Sigmoid colon (tissue), 7 donors: Measurements from ENCODE around the gene PCDHB6. TPM values are rescaled to one million over a fixed set of nuclear protein-coding genes. Genes with fewer than 3 reads are reported as not detected.
"Not testable (repeated sequence)": the region's sequence is repeated elsewhere in the genome, so short reads cannot be mapped to it uniquely, and the experiment has no call there.

Experiments
- DNase-seq: peaks from one replicate; pipeline ENCODE4 v3.0.0-alpha.2; 2019
- H3K27ac ChIP-seq, 4 donors: fragments of 200-600 bp; sonication (generic); one replicate each; pipeline ENCODE4 v1.5.1; 2016 to 2019; ENCODE audit warnings: mild to moderate bottlenecking in 1 of 4
- H3K27me3 ChIP-seq, 3 donors: fragments of 200-600 bp; sonication (generic); one replicate each; pipeline ENCODE4 v1.5.1; 2019; ENCODE audit warnings: mild to moderate bottlenecking in 1 of 3
- H3K36me3 ChIP-seq, 4 donors: fragments of 200-600 bp; sonication (generic); one replicate each; pipeline ENCODE4 v1.5.1; 2016 to 2019
- H3K4me1 ChIP-seq, 4 donors: fragments of 200-600 bp; sonication (generic); one replicate each; pipeline ENCODE4 v1.5.1; 2017 to 2019
- H3K4me3 ChIP-seq, 4 donors: fragments of 200-600 bp; sonication (generic); one replicate each; pipeline ENCODE4 v1.5.1; 2017 to 2019; ENCODE audit warnings: mild to moderate bottlenecking in 2 of 4, moderate library complexity in 1 of 4
- H3K9me3 ChIP-seq, 4 donors: fragments of 200-600 bp in 3 of 4; sonication (generic) in 3 of 4; one replicate each; pipeline versions ENCODE4 v1.5.1 to v1.6.1; 2013 to 2019
- CTCF ChIP-seq, 4 experiments: fragments of 450-650 bp in 3 of 4; fragments of 200-600 bp in 1 of 4; IDR thresholded peaks; one replicate each; pipeline ENCODE4 v1.5.1; 2016 to 2019; ENCODE audit warnings: antibody characterized with exemption in 4 of 4, mild to moderate bottlenecking in 3 of 4, moderate library complexity in 2 of 4
- EP300 ChIP-seq, 4 donors: sonication (generic); formaldehyde crosslinking; IDR thresholded peaks; one replicate each; pipeline ENCODE4 v1.6.1; 2017; ENCODE audit warnings: antibody characterized with exemption in 4 of 4
- POLR2A ChIP-seq, 2 donors: fragments of 450-650 bp; IDR thresholded peaks; one replicate each; pipeline ENCODE4 v1.6.1; 2016; ENCODE audit warnings: antibody characterized with exemption in 2 of 2, mild to moderate bottlenecking in 2 of 2, moderate library complexity in 2 of 2
- POLR2AphosphoS5 ChIP-seq, 4 donors: sonication (generic); formaldehyde crosslinking; IDR thresholded peaks; one replicate each; pipeline ENCODE4 v1.6.1; 2017; ENCODE audit warnings: antibody characterized with exemption in 4 of 4
- WGBS, 2 donors: extraction: QIAGEN DNeasy Blood & Tissue Kit; methylation state at CpG; one replicate each; pipeline ENCODE4 v1.1.7; 2013; 5-methylcytosine and 5-hydroxymethylcytosine counted together
- intact Hi-C: fragments of 100-400 bp; cut with DNase I; formaldehyde crosslinking; loops from one replicate; pipeline ENCODE4 v1.15.1; 2023
- polyA plus RNA-seq, 3 donors: library from polyadenylated mRNA; stranded (reverse); fragments of 200-250 nt; gene quantifications; one replicate each; pipeline ENCODE4 v1.2.3, GENCODE V29; 2013
- total RNA-seq, 4 donors: library from RNA; depleted of rRNA; stranded (reverse); fragments of >200 nt; gene quantifications; one replicate each; pipeline ENCODE4 v1.1.0, GENCODE V29; 2016
- donor health status: healthy with polysubstance abuse.
- donor health status: Bipolar disorder and iron deficiency.
- donor health status: healthy.

PCDHB6 gene
- total and polyA plus RNA-seq, 7 donors: 0.12 to 2.3 (median 1.4) TPM; not detected in 2

- H3K36me3 ChIP-seq: no peaks in the 10 kb centered on the region
- DNase-seq: no peak
- peaks cover 0 to 34% (median 4%) of the 10 kb centered on the region in 3 donors for H3K27me3 ChIP-seq
- intact Hi-C loops: no loop called here
- 33 to 46% methylated on average over 20 of the region's 20 CpGs for WGBS, 2 donors
- no peak within 1 kb of the TSS for H3K27ac ChIP-seq
- peaks cover 8 to 36% (median 17%) of the 10 kb centered on the region in 4 donors for H3K9me3 ChIP-seq
- peak in 1 of 4 experiments; percentile 23 for TF ChIP-seq CTCF (IDR thresholded peaks at IDR 0.05)
- TF ChIP-seq EP300 (IDR thresholded peaks at IDR 0.05): no peak
- no peaks in the 10 kb centered on the region for H3K4me1 ChIP-seq
- H3K4me3 ChIP-seq: peak within 1 kb of the TSS in 3 of 4 donors; percentile 2 to 23 (median 12)
Measured at GRCh38 chr5:141172381-141173204, 22.7 kb downstream of the PCDHB6 start, which contains the start of gene PCDHB7. PCDHB7 (plus strand) TSS chr5:141172644; CDS start chr5:141172836, 192 bp downstream.

- intact Hi-C loops, H3K36me3 ChIP-seq, H3K4me1 ChIP-seq, DNase-seq, H3K27ac ChIP-seq, H3K4me3 ChIP-seq: not testable (repeated sequence)
- WGBS, 2 donors: 50 to 76% methylated on average over 79 of the region's 79 CpGs
- peaks cover 0 to 49% (median 4%) of the 10 kb centered on the region in 3 donors for H3K27me3 ChIP-seq
- H3K9me3 ChIP-seq: peaks cover 14 to 50% (median 20%) of the 10 kb centered on the region in 4 donors
Measured at GRCh38 chr5:141174291-141175104, 24.6 kb downstream of the PCDHB6 start.

- TF ChIP-seq EP300 (IDR thresholded peaks at IDR 0.05): no peak
- peak in 1 of 2 donors; percentile 9 for TF ChIP-seq POLR2A (IDR thresholded peaks at IDR 0.05)
- DNase-seq: no peak
- no peak overlapping the region for H3K4me3 ChIP-seq
- H3K36me3 ChIP-seq: no peaks in the 10 kb centered on the region
- H3K27ac ChIP-seq: no peak overlapping the region
- intact Hi-C loops: no loop called here
- WGBS, 2 donors: 65 to 79% methylated on average over 1 of the region's 1 CpG
- peaks cover 4 to 57% (median 4%) of the 10 kb centered on the region in 3 donors for H3K27me3 ChIP-seq
- H3K9me3 ChIP-seq: peaks cover 14 to 50% (median 20%) of the 10 kb centered on the region in 4 donors
- H3K4me1 ChIP-seq: no peaks in the 10 kb centered on the region
Measured at GRCh38 chr5:141175933-141176332, 26.1 kb downstream of the PCDHB6 start.

GRCh38 chr5:141177577-141178191, 27.8 kb downstream of the PCDHB6 start, which contains the start of gene PCDHB8:
PCDHB8 (plus strand) TSS chr5:141177790; CDS start chr5:141178035, 245 bp downstream.
- DNase-seq, H3K4me3 ChIP-seq, intact Hi-C loops, H3K27ac ChIP-seq, H3K4me1 ChIP-seq, H3K36me3 ChIP-seq: not testable (repeated sequence)
- WGBS, 2 donors: 26 to 51% methylated on average over 15 to 16 of the region's 18 CpGs
- Histone ChIP-seq H3K27me3 (peaks cover 4 to 57% (median 4%) of the 10 kb centered on the region in 3 donors), H3K9me3 (peaks cover 12 to 58% (median 20%) of the 10 kb centered on the region in 4 donors)

- Histone ChIP-seq H3K9me3 (peaks cover 3 to 53% (median 23%) of the 10 kb centered on the region in 4 donors), H3K27me3 (peaks cover 4 to 68% (median 4%) of the 10 kb centered on the region in 3 donors)
- DNase-seq, H3K27ac ChIP-seq, H3K36me3 ChIP-seq, intact Hi-C loops, H3K4me1 ChIP-seq, H3K4me3 ChIP-seq: not testable (repeated sequence)
- 47 to 78% methylated on average over 35 of the region's 39 CpGs for whole genome bisulfite sequencing, 2 donors
Measured at GRCh38 chr5:141179371-141179770, 29.5 kb downstream of the PCDHB6 start.

GRCh38 chr5:141179876-141180275, 30.0 kb downstream of the PCDHB6 start:
- H3K4me3 ChIP-seq, H3K27ac ChIP-seq, H3K36me3 ChIP-seq, DNase-seq, intact Hi-C loops, H3K4me1 ChIP-seq: not testable (repeated sequence)
- 43 to 68% methylated on average over 27 to 32 of the region's 32 CpGs for WGBS, 2 donors
- H3K27me3 ChIP-seq: peaks cover 4 to 68% (median 4%) of the 10 kb centered on the region in 3 donors
- H3K9me3 ChIP-seq: peaks cover 3 to 55% (median 21%) of the 10 kb centered on the region in 4 donors

- Histone ChIP-seq H3K4me3 (no peak overlapping the region), H3K27me3 (peaks cover 4 to 68% (median 4%) of the 10 kb centered on the region in 3 donors), H3K9me3 (peaks cover 3 to 55% (median 19%) of the 10 kb centered on the region in 4 donors), H3K4me1 (no peaks in the 10 kb centered on the region), H3K27ac (no peak overlapping the region), H3K36me3 (no peaks in the 10 kb centered on the region)
- TF ChIP-seq POLR2AphosphoS5 (IDR thresholded peaks at IDR 0.05) (no peak), POLR2A (IDR thresholded peaks at IDR 0.05) (no peak)
- DNase-seq: no peak
- WGBS, 2 donors: 55 to 67% methylated on average over 1 of the region's 1 CpG
- intact Hi-C loops: no loop called here
Measured at GRCh38 chr5:141180313-141180712, 30.5 kb downstream of the PCDHB6 start.
